T1000 (cell line): ENCODE data around the gene IVNS1ABP.
"Not testable (repeated sequence)": the region's sequence is repeated elsewhere in the genome, so short reads cannot be mapped to it uniquely, and the experiment has no call there.

Experiments
- DNase-seq: peaks from one replicate; lab custom pipeline; 2025; ENCODE audit warnings: mixed read lengths; lab: John Stamatoyannopoulos, UW

IVNS1ABP gene

DNA sequence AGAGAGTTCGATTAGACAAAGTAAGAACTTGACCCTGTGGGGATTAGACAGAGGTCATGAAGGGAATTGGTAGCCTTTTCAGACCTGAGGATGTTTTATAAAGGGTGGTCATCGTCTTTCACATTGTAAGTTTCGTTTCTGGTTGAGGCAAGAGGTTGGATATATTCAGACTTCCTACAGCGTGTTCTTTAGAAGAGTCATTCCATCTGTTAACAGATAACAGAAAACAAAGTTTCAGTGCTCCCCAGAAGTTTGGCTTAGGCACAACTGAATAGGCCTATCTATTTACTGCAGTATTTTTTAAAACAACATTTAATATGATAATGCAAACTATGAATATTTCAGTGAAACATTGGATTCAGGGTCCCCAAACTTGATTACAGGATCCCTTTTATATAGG is 17.1 kb upstream of the IVNS1ABP start:
- DNase-seq, result no peak

DNA sequence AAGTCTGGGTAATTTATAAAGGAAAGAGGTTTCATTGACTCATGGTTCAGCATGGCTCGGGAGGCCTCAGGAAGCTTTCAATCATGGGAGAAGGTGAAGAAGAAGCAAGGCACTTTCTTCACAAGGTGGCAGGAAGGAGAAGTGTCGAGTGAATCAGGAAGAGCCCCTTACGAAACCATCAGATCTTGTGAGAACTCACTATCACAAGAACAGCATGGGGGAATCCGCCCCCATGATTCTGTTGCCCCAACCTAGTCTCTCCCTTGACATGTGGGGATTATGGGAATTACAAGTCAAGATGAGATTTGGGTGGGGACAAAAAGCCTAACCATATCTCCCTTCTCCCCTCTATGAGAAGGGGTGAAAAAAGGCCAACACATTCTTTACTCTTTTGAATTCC is 11.2 kb upstream of the IVNS1ABP start:
- no peak for DNase-seq

DNA sequence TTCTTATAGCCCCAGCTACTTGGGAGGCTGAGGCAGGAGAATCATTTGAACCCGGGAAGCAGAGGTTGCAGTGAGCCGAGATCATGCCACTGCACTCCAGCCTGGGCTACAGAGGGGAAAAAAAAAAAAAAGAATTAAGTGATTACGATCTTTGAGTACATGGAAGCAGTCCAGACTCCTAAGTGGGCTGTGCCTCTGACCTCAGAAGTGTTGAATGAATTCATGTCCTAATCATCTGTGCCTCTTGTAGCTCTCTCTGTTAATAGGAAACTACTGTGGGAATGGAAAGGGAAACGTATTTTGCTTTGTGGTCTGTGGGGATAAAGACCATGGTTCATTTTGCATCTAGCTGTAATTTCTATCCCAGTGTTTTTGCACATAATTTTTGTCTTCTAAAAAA is 8.4 kb upstream of the IVNS1ABP start:
- DNase-seq, result no peak

DNA sequence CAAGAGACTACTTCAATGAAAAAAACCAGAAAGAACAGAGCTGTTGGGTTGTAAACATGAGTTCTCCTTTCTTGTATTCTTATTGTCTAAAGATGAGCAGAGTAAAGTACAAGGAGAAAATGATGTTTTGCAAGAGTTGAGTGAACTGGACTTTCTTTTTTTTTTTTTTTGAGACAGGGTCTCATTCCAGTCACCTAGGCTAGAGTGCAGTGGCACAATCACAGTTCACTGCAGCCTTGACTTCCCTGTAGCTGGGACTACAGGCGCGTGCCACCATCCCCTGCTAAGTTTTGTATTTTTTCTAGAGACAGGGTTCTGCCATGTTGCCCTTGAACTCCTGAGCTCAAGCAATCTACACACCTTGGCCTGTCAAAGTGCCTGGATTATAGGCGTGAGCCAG is 7.1 kb upstream of the IVNS1ABP start:
- DNase-seq, result no peak

DNA sequence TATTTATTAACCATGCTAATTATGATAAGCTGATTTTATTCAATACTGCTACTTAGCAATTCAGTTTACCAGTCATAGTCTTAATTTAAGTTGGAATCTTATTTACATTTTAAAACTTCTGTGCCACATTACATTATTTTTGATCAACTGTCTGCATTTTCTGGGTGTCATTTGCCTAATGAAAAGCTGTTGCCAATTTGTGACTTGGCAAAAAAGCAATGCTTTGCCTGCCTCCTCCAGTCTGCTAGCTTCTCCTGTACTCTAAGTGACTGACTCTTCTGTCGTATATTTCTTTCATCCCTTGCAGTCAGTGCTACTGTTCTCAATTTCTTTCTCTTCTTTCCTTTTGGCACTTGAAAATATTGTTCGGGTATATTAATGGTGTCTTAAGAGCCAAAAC is 5.6 kb upstream of the IVNS1ABP start:
- no peak for DNase-seq

DNA sequence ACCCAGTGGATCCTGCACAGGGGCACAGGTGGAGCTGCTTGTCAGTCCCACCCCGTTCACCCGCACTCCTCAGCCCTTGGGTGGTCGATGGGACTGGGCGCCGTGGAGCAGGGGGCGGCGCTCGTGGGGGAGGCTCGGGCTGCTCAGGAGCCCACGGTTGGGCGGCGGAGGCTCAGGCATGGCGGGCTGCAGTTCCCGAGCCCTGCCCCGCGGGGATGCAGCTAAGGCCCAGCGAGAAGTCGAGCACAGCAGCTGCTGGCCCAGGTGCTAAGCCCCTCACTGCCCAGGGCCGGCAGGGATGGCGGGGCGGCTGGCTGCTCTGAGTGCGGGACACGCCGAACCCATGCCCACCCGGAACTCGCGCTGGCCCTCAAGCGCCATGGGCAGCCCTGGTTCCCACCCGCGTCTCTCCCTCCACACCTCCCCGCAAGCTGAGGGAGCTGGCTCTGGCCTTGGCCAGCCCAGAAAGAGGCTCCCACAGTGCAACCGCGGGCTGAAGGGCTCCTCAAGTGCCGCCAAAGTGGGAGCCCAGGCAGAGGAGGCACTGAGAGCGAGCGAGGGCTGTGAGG is 4.7 kb upstream of the IVNS1ABP start:
- DNase-seq, result not testable (repeated sequence)

DNA sequence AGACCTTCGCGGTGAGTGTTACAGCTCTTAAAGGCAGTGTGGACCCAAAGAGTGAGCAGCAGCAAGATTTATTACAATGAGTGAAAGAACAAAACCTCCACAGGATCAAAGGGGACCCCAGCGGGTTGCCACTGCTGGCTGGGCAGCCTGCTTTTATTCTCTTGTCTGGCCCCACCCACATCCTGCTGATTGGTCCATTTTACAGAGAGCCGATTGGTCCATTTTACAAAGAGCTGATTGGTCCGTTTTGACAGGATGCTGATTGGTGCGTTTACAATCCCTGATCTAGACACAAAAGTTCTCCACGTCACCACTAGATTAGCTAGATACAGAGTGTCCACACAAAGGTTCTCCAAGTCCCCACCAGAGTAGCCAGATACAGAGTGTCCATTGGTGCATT is 4.1 kb upstream of the IVNS1ABP start:
- DNase-seq, result not testable (repeated sequence)

DNA sequence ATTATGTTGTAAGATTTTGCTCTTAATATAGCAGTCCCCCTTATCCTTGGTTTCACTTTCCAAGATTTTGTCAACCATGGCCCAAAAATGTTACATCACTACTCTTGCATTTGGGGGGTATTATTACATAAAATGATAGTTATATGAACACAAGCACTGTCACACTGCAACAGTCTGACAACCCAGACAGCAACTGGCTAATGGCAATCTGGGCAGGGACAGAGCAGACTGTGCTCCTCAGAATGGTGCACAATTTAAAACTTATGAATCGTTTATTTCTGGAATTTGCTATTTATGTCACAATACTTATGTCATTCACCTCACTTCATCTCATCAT is 2.1 kb upstream of the IVNS1ABP start:
- no peak for DNase-seq

DNA sequence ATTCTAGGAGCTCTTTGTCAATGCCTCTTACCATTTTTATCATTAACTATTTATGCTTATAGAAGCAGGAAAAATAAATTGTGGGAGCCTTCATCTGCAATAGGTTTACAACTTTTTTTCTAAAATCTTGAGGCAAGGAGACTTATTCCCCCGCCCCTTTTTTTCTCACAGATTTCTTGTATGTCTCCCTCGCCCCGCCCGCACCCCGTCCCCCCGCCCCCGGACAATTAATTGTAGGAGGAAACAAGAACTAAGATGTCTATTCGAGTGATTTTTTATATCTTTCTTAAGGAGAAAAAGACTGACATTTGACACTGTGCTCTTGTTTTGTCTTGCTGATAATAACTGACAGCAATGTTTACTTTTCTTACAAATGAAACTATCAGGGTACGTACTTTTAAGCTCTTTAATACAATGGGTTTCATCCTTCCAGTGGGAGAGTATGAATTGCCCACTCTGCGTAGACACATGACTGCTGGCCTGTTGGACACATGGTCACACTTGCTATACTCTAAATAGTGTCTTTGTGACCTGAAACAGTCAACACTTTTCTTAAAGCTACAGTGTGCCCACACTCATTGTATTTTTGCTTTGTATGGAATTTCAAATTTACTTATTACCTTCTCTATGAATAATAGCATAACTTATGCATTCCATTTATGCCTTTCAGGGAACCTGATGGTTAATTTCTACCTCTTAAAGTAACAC is 1.5 kb upstream of the IVNS1ABP start:
- no peak for DNase-seq

DNA sequence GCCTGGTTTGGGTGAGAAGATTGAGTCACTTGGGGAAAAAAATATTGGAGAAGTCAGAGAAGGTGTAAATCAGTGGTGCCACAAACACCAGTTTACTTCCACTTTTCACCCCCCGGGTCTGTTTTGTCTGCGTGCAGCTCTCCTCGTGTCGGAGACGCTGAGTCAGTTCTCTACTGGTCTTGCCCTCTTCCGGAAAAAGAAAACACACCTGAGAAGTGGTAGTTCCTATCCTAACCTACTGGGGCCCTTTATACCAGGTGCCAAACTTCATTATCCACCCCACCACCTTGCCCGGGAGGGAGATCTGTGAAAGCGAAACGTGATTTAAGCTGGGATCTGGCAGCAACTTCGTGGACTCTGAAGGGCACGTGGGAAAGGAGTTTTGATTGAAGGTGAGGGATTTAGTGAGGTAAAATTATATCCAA is 855 bp upstream of the IVNS1ABP start:
- no peak for DNase-seq

DNA sequence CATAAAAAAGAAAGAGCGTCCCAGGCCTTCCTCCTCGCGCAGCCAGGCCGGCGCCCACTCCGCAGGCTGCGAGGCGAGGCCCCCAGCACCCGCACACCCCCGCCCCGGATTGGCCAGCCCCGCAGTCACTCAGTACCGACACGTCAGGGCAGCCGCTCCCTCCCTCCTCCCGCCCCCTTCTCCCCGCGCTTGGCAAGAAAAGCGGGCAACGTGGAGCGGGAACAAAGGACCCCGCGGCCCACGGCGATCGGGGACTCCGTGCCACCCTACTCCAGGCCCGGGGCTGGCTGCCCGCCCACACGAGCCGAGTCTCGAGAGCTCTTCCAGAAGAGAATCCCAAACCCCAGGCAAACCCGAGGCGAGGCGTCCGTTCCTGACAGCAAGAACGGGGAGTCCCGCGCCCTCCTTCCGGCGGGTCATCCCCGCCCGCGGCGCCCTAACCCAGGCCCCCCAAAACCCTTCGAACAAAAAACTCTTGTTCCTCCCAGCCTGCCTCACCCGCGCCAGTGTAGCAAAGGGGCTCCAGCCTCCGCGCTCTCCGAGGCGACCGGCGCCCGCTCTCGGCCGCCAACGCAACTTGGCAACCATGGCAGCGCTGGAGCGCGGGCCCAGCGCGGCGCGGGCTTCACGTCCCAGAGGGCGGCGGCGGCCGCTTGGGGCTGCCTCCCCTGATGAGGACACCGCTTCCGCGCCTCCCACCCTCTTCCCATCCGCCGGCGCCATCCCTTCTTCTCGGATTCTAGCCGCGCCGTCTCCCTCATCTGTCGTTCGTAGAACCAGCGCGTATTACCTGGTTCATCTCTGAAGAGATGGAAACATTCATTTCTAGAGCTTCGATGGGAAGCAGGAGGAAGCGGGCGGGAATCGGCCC is 645 bp downstream of the IVNS1ABP start:
- DNase-seq, result peak; percentile 85

DNA sequence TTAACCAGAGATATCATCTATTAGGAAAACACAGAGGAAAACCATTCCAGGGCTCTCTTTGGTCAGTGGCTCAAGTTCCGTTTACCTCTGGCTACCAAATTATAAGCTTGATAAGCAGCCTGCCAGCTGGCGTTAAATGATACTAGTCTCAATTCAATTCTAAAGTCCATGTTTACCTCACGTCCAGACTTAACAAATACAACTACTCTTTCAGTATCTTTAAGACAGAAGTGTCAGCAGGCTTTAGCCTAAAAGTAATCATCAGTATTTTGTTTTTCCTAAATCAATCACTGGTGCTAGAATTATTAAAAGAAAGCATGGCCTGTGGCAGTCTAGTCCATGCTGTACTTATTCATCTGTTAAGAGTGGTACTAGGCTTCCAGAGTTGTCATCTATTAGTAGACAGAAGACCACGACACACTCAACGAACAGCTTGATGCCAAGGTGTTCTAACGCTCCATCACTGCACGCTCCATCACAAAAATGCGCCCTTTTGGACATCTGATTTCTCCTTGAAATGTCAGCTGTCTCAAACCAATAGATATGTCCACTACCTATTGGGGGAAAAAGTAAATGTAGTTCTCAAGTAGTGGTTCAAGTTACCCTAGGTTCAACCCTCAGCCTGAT is 1.5 kb downstream of the IVNS1ABP start:
- DNase-seq, result no peak

DNA sequence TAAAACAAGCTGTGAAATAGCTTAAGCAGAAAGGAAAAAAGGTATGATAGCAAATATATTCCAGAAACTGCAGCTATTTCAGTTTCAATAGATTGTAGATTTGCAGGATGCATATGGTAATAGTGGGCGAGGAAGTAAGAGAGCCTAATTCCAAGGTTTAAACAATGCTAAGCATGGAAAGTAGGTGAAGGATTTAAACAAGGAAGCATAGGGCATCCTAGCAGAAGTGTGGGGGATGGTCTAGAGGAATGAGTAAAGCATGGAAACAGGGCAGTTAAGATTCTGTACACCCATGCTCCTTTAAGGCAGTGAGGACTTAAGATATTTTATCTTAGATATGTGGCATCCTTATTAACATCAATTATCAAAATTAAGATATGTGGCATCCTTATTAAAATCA is 2.6 kb downstream of the IVNS1ABP start:
- no peak for DNase-seq

DNA sequence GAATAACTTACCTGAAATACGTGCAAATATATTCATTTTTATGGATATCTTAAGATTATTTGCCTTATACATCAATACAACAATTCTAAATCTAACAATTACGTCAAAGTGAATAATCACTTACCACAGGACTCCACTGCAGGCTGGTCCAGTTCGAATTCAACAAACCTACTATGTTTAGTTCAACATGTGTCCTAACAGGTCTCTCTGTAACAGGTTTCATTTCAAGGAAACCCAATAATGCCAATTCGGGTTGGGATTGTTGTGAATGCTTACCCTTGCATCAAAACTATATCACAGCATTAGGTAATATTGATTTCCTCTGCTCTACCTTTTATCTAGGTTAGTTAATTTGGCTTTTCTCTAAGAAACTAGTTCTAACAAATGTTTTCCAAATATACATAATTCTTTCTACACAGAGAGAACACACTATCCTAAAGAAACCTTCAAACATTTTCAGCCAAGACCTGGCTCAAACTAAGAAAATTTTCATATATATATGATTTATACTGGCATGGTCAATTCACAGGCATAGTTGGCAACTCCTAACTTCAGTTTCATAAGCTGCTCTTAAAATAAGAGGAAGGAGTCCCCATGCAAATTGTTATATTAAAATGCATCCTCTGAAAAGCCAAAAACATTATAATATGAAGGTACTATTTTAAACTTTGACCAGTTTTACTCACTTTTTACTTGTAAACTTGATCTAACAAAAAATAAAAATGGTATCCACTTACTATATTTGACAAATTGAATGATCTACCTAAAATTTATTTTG is 4.5 kb downstream of the IVNS1ABP start:
- no peak for DNase-seq

DNA sequence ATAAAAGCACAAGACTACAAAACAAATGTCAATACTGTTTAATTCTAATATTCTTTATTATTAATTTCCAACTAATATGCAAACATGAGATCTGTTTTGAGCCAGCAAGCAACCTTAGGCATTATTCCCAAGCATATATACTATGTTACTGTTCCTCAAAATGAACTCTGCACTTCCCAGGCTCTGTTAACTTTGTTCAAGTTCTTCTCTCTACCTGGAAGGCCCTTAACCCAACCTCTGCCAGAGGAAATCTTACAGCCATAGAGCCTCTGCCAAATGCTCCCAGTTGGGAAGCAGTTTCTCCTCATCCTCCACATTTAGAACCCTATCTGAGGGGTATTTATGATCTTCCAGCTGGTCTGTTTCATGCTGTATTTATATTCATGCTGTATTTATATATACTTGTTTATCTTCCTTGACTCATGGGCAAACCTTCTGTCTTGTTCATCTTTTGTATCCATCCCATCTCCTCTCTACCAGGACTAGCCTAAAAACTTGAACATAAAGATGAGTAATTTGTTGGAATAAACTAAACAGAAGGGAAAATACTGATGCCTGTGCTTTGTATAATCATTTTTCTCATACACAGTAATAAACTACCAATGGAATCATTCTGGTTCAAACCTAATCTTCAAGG is 5.3 kb downstream of the IVNS1ABP start:
- DNase-seq, result no peak

DNA sequence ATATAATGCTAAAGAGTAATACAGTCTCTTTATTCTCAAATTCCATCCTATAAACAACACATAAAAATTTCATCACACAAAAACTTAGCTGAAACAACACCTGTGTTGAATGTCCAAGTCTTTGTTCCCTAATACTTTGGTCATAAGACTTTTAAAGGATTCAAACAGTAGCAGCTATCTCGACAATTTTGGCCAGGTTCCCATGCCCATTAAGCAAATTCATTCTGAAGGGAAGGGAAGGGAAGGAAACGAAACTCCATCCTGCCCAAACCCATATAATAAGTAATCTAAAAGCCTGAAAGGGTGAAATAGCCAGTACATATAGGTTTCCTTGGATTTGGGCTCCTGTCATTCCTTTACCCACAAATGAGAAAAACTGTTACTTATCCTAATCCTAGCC is 7.5 kb downstream of the IVNS1ABP start:
- no peak for DNase-seq

DNA sequence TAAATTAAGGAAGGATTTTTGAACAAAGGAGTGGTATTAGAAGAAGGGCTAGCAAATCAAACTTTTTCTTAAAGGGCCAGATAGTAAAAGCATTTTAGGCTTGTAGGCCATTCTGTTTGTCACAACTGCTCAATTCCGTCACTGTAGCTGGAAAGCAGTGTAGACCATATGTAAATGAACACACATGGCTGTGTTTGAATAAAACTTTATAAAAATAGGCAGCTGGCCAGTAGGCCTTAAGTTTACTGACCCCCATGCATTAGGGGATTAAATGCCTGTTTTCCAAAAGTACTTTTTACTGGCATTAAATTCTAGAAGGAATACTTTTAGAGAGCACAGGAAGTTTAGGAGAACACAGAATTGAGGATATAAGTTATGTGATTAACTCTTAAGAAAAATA is 8.9 kb downstream of the IVNS1ABP start:
- no peak for DNase-seq

DNA sequence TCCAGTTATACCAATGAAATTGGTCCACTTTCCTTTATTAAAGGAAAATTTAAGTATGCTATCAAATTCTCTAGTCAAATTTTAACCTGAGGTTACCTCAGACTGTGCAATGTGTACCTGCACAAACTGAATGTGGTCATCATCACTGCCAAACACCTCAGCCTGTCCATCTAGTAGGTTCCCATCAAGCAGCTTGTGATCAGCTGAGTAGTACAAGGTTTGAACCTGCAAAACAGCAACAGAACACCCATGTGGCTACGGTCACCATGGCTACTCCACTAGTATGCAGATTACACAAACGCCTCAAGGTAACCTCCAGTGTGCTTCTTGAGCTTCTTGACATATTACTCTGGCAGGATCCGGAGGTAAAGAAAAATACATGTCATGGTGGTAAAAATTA is 11.6 kb downstream of the IVNS1ABP start:
- no peak for DNase-seq

DNA sequence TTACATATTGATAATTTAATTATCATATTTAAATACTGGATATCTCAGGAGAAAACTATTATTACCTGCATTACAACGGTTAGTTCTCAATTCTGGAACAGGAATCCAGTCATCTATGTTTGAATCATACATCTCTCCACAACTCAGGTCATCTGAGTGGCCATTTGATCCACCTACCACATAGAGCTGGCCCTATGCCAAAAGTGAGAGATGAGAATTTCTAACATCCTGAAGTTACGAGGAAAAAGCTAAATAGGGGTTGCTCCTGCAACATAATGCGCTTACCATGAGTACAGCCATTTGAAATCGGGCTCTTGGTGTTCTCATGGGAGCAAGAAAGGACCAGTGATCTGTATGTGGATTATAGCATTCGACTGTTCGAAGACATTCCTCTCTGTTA is 16.9 kb downstream of the IVNS1ABP start:
- no peak for DNase-seq

DNA sequence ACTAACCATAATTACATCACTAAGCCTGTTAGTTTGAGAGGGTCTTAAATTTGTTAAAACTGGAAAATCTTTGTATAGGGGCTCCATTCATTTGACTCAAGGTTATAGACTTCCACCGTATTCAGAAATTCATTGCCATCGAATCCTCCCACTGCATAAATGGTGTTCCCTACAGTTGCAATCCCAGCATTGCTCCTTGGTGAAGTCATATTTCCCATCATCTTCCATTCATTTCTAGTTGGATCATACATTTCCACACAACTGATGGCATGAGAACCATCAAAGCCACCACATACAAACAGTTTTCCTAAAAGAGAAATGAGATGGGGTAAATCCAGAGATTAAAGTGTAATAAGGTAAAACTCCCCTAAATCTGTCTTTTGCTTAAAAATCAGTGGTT is 19.1 kb downstream of the IVNS1ABP start:
- DNase-seq, result no peak

DNA sequence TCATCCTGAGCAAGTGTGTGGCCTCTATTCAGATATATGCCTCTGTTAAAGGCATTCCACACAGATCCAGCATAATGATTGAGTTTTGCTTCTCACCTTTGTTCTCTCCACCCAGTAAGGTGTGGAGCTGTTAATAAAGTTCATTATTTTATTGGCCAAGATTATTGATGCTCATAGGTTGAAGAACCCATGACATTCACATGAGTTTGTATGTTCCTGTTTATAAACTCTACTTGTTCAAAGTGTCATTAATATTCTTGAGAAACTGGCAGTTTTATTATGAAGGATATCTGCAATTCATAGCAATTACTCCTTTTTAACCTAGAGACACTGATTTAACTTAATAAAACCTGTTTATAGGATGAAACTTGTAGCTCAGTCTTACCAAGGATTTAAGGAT is 22.0 kb downstream of the IVNS1ABP start:
- DNase-seq, result no peak
